ENCODE measurements around the gene BMP4. TPM values are rescaled to one million over a fixed set of nuclear protein-coding genes. Genes with fewer than 3 reads are reported as not detected.

BMP4 gene
- polyA plus RNA-seq, 12 donors = 15.2 to 44.2 (median 18.0) TPM; not detected in 1

DNA sequence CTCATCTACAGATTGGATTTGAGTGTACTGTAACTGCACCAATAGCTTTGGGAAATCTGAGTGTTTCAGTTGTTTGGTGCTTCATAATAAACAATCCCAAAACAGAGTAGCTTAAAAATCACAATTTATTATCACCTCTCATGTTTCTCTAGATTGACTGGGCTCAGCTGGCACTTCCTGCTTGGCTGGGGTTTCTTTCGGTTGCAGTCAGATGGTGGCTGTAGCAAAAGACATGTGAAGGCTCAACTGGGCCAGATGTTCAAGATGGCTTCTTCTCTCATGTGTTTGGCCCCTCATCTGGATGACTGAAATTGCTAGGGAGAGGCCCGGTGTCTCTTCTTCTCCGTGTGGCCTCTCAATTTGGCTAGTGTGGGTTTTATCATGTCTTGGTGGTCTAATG is 12.1 kb upstream of the BMP4 start:
- DNase-seq = no peak

DNA sequence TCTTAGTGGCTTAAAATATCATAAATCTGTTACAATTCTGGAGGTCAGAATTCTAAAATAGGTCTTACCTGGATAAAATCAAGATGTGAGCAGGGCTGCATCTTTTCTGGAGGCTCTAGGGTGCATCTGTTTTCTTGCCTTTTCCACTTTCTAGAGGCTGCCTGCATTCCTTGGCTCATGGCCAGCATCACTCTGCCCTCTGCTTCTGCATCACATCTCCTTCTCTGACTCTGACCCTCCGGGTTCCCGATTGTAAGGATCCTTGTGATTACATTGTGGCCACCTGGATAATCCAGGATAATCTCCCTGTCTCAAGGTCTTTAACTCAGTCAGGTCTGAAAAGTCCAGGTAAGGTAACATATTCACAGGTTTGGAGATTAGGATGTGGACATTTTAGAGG is 11.0 kb upstream of the BMP4 start:
- no peak for DNase-seq

DNA sequence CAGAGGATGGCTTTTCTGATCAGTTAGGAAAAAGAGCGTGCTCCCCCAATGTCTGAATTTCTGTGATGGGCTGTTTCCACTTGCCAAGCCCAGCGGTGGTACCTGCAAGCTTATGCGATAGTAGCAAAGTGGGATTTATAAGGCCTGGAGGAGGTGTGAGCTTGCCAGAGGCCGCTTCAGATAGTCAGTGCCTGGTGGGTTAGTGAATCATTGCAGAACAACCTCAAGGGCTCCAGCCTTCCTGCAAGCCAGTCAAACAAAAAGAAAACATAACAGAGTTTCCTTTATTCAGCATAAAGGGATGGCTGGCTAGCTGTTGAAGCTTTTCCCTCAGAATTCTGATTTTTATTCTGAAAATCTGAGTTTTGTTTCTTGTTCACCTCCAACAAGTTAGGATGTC is 7.6 kb upstream of the BMP4 start:
- no peak for DNase-seq

DNA sequence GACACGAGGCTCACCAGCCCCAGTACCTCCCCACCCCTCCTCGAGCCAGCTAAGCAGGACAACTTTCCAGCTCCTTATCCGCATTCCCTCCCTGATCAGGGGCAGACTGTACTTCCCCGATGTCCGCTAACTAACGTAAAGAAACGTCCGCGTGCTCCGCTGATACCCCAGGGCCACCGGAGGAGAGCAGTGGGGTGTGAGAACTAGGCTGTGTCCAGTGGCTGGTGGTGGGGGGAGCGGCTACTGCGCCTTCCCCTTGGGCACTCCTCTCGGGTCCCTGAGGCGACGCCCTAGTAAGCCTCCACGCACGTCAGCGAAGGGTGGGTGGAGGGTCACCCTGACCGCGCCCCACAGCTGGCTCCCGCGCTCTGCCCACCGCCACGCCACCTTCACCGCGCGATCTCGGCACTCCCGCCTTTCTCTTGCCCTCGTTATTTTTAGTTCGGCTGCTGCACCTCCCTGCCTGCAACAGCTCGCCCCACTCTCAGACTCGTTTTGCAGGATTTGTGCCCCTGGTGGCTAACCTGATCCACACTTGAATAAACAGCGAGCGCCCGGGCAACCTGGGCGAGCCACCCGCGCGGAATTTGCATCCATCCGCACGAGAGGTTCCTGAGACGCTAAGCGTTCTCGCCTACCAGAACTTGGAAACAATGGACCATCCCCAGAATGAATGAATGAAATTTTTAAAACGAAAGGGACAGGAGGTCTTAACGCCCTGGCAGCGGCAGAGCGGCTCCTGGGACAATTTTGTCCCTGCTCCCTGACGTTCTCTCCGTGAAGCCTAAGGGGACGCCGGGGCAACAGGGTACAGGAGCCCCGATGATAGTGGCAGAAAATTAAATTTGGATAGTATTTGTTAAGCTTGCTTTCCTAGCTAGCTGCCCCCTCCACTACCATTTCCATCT is 6.9 kb upstream of the BMP4 start:
- DNase-seq = peak; percentile 15

DNA sequence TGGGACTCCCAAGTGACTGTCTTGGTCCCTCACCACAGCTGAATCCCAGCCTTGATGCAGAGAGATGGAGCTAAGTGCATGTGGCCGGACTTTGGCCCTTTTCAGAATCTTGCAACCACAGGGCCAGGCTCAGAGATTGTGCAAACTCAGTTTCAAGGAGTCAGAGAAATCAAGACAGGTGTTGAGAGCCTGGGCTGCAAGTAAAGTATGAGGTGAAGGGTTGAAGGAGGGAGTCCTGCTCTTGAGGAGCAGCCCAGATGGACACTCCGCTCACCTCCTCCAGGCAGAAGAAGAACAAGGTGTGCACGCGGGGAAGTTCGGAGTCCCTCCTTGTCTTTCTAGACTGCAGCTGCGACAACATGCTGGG is 6.3 kb upstream of the BMP4 start:
- DNase-seq = no peak

DNA sequence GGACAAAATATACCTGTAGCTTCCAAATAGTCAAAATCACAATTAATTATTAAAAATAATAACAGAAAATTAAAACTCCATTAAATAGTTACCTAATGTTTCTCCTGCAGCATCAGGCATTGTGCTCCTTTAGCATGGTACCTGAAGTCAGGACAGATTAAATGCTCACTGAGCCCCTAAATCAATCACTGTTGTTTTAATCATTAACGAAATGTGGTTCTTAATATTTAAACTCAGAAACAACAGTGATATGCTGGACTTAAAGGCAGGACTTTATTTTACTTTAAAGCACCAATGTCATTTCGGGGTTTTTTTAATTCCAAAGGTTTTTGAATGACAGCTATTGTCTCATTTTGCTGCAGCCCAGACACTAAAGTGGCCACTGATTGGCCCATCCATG is 2.0 kb upstream of the BMP4 start:
- no peak for DNase-seq

DNA sequence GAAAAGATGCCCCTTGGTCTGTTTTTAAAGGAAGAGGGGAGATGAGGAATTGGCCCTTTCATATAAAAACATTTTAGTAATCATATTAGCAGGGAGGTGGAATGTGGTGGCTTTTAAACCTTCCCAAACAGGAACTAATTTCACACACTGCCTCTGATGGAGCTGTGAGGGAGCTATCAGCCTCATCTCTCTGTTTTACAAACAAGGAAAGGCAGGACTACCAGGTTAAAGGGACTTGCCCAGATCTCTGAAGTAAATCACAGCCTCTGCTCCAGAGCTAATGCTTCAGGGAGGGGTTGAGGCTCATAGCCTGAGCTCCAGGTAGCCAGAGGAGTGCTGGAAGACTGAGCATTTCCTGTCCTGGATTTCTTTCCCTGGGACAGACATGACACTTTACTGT is 1.1 kb upstream of the BMP4 start:
- DNase-seq = no peak

DNA sequence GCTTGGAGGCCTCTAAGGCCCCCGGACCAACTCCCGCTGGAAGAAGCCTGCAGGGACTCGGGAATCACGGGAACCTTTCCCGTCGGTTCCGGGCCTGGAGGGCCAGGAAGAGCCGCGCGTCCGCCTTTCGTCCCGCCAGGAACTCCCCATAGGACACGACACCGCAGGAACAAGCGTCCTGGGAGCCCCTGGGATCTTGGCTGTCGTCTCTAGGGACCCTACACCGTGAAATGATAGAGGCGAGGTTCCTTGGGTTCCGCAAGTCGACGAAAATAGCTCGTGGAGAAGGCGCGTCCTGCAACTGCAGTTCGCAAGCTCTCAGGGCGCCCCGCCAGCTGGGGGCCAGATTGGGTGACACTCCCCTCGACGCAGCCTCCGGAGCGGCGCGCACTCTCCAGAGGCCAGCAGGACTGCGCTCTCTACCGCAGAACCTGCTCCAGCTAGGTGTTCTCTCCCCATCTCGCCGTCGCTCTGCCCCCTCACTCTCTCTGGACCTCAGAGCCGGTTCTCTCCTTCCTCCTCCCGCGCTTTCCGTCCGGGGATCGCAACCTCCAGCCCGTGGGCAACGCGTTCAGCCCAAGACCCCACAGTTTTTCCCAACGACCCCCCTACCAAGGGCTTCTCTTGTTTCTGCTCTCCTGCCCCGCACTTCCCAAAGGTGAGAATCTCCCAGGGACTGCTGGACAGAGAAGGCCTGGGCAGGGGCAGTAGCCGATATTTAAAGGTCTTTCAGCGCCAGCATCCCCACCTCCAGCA is 776 bp downstream of the BMP4 start:
- peak; percentile 77 for DNase-seq

DNA sequence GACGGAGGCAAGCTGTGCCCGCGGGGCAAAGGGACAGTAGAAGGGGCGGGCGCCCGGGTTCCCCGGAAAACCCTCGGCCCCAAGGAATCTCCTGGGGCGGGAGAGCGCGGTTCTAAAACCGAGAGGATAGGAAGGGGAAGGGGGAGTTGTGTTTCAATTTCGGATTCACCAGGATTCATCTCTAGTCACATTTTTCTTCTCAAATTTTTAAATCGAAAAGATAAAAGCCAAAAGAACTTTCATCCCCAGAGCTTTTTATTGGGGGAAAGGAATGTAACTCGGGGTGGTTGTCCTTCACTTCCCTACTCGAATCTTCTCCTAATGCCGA is 1.4 kb downstream of the BMP4 start:
- DNase-seq = no peak

DNA sequence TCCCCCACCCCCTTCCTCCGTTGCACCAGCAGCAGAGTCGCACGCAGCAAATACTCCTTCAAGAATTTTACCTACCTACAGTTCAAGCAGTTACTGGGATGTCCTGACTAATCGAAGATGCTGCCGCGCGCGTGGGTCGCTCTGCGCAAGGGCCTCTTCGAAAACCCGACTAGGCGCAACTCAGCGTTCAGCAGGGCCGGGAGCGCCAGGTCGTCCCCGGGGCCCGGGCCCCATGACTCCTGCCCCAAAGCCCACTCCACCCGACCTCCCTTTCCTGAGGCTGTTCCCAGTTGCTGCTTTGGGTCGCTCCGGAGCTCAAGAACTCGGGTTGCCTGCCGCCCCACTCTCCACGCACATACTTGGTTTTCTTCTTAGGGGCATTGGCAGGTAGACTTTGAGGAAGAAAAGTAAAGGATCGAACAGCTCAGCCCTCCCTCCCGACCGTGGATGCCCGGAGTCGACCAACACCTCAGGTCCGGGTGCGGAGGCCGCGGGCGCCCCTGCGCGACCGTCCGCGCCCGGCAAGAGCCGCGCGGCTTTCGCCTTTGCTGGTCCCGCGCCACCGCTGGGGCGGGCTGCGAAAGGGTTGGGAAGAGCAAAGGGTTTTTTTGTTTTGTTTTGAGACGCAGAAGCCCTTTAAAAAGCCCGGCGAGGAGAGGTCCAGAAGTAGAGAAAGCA is 1.9 kb downstream of the BMP4 start:
- DNase-seq = peak; percentile 58

DNA sequence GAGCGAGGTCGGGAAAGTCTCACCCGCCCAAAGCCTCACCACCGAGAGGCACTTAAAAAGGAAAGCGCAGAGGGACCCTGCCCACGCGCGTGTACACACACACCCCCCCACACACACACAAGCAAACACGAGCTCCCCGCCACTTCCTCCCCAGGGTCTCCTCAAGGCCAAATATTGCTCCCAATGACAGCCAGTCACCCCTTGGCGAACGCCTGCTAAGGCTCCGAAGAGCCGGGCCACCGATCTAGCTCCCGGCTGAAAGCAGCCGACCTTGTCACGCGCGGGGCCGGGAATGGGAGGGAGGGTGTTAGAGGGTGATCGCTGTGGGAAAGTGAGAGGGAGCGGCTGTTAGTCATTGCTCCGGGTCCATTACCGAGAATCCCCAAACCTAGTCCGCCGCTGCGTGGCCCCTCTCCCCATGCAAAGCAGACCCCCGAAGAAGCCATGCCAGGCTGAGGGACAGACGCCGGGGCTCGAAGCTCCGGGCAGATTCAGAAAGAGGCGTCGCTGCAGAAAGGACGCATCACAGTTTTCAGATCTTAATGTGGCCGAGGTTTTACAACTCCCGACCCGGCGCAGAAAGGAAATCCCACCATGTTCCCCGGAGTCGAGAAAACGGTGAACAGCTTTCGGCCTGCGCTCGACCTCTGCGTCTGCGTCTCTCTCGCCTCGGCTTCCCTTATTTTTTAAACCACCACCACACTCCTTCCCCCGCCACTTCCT is 2.6 kb downstream of the BMP4 start:
- DNase-seq = peak; percentile 58

DNA sequence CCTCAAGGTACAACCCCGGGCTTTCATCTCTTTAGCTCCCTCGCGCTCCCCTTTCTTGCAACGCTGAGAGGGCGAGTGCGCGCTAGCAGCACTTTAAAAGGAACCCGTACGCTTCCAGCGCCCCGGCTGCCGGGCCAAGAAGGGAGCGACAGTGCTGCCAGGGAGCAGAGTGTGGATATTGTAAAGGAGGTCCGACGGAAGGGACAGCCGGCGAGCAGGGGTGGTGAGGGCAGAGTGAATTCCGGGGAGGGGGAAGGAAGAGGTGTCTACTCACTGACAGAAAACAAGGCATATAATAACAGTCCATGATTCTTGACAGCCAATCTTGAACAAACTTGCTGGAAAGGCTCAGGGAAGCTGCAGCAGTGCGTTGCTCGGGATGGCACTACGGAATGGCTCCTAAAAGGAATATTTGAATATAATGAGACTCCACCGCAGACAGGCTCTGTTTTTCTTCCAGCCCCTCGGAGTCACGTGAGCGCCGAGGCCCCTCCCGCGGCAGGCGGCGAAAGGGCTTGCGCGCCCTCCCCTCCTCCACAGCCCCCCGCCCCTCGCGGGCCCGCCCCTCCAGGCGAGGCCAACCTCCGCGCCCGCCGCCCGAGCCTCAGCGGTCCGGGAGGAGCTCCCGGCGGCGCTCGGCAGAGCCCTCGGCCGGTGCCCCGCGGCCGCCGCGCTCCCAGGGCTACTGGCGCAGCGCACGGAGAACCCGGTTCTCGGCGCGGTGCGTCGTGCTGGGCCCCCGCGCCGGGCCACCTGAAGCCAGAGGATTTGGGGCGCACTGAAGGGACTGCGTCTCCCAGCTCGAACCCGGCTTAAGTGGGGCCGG is 3.4 kb downstream of the BMP4 start:
- DNase-seq = peak; percentile 89

DNA sequence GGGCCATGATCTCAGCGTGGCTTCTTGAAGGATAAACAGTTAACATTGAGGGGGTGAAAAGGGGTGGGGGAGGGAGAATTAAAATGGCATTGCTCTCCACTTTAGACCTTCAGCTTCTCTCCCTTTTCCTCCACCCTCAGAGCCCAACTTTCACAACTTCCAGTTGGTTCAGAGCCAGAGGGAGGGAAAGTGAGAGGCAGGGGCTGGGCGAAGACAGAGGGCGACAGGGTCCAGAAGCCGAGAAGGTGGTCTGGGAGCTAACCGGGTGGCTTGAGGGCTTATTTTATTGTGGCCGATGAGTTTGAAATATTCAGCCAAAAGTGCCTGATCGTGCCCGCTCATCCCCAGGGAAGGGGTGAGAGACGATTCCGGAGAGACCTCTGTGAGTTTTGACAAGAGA is 4.1 kb downstream of the BMP4 start:
- DNase-seq = peak; percentile 15

DNA sequence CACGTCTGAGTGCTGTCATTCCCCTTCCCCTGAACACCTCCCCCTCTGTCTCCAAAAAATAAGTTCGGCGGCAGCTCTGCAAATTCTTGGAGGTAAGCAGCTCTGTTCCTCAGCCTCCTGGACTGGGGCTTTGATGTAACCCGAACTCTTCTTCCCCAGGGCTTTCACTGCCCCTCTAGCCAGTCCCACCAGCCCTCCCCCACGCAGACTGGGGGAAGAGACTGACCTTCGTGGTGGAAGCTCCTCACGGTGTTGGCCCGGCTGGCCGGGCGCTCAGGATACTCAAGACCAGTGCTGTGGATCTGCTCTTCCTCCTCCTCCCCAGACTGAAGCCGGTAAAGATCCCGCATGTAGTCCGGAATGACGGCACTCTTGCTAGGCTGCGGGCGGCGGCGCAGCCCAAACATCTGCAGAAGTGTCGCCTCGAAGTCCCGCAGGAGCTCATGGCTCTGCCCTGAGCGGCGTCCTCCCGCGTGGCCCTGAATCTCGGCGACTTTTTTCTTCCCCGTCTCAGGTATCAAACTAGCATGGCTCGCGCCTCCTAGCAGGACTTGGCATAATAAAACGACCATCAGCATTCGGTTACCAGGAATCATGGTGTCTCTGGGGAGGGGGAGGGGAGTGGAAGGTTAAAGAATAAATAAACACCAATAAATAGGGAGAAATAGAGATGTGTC is 4.9 kb downstream of the BMP4 start:
- peak; percentile 18 for DNase-seq

DNA sequence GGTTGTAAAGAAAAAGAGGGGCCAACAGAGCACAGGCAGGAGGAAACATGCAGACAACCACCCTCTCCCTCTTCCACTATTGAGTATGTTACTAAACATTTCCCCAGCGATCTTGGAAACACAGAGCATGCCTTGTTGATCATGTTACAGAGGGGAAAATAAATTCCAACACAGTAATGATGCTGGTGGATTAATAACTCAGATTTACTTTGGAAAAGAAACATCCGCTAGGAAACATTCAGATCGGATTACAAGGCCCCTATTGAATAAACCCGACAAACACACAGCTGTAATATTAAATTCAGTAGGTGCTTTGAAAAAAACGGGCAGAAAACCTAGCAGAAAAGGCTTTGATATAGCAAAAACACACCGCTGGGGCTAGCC is 5.4 kb downstream of the BMP4 start:
- peak; percentile 25 for DNase-seq

DNA sequence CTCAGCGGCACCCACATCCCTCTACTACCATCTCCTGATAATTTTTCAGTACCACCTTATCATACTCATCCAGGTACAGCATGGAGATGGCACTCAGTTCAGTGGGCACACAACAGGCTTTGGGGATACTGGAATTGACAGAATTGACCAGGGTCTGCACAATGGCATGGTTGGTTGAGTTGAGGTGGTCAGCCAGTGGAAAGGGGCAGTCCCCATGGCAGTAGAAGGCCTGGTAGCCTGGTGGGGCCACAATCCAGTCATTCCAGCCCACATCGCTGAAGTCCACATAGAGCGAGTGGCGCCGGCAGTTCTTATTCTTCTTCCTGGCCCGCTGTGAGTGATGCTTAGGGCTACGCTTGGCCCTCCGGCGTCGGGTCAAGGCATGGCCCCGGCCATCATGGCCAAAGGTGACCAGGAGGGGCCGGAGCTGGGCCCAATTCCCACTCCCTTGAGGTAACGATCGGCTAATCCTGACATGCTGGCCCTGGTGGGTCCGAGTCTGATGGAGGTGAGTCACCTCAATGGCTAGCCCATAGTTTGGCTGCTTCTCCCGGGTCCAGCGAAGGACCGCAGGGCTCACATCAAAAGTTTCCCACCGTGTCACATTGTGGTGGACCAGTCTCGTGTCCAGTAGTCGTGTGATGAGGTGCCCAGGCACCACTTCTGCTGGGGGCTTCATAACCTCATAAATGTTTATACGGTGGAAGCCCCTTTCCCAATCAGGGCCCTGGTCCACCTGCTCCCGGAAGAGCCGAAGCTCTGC is 6.4 kb downstream of the BMP4 start:
- no peak for DNase-seq

DNA sequence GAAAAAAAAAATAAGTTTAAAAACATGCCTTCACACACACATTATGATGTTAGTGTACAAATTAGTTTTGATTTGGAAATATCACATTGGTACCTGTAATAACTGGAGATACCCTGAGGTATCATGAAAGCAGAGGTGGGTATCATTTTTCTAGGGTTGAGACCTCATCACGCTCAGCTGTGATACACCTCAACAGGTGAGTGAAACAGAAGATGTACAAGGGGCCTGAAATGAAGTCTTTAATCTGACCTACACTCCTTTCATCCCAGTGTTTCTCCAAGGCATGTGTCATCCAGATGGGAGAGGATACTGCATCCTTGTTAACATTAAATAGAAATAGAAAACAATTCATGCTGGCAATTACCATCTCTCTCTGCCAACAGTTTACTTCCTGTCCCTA is 7.4 kb downstream of the BMP4 start:
- DNase-seq = no peak

DNA sequence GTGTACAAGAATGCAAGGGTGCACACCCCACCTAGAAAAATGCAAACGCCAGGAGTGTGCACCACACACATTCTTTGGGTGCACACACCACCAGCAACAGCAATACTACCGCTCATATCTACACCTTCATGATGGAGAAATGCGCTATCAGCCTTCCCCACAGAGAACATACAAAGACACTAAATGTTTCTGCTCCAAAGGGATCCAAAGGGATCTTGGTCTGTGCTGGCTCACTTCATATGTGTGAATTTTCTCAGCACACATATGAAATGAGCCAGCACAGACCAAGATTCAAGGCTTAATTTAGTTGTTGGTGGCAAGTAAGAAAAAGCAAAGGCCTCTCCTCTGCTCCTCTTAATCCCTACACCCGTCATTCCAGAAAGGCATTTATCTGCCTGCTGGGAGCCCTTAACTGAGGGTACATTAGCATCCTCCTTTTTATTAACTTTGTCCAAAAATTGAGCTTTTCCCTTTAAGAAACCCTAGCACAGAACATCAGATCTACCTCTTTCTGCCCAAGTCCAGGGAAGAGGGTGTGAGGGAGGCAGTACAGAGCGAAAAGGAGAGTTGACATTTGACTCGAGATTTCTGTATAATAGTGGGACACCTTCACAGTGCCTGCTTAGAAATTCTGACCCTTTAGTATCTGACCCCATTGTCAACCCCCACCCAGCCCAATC is 8.3 kb downstream of the BMP4 start:
- no peak for DNase-seq

Data from muscle of arm (tissue), 12 donors.